Medulla oblongata (tissue), 1 donor: ENCODE measurements around the gene SLC6A4.
"Not testable (repeated sequence)": the region's sequence is repeated elsewhere in the genome, so short reads cannot be mapped to it uniquely, and the experiment has no call there.

Source experiments
- DNase-seq: peaks from one replicate; pipeline ENCODE4 v3.0.0-alpha.2; 2015; ENCODE audit errors: extremely low spot score

The SLC6A4 gene

GRCh38 chr17:30219833-30220232 is 15.7 kb downstream of the SLC6A4 start:
- DNase-seq, result no peak

- DNase-seq, result no peak
Observed at GRCh38 chr17:30219315-30219714, 16.2 kb downstream of the SLC6A4 start.

- no peak for DNase-seq
Observed at GRCh38 chr17:30218799-30219198, 16.7 kb downstream of the SLC6A4 start.

- DNase-seq, result no peak
Observed at GRCh38 chr17:30217746-30218245, 17.7 kb downstream of the SLC6A4 start.

- no peak for DNase-seq
Observed at GRCh38 chr17:30217054-30217453, 18.4 kb downstream of the SLC6A4 start.

- no peak for DNase-seq
Observed at GRCh38 chr17:30212750-30213149, 22.7 kb downstream of the SLC6A4 start.

- no peak for DNase-seq
Observed at GRCh38 chr17:30211371-30211770, 24.1 kb downstream of the SLC6A4 start.

GRCh38 chr17:30210901-30211300 is 24.6 kb downstream of the SLC6A4 start:
- DNase-seq, result no peak

- no peak for DNase-seq
Observed at GRCh38 chr17:30210366-30210765, 25.1 kb downstream of the SLC6A4 start.

GRCh38 chr17:30209930-30210329 is 25.6 kb downstream of the SLC6A4 start:
- no peak for DNase-seq

- DNase-seq, result no peak
Observed at GRCh38 chr17:30208214-30208613, 27.3 kb downstream of the SLC6A4 start.

- DNase-seq, result no peak
Observed at GRCh38 chr17:30207655-30208054, 27.8 kb downstream of the SLC6A4 start.

GRCh38 chr17:30203471-30203981 is 32.0 kb downstream of the SLC6A4 start:
- DNase-seq, result no peak

GRCh38 chr17:30200656-30201055 is 34.8 kb downstream of the SLC6A4 start:
- DNase-seq, result not testable (repeated sequence)

- DNase-seq, result no peak
Observed at GRCh38 chr17:30200106-30200505, 35.4 kb downstream of the SLC6A4 start.

GRCh38 chr17:30199600-30199999 is 35.9 kb downstream of the SLC6A4 start:
- DNase-seq, result no peak

GRCh38 chr17:30197416-30197815 is 38.1 kb downstream of the SLC6A4 start:
- DNase-seq, result no peak

GRCh38 chr17:30196504-30196903 is 39.0 kb downstream of the SLC6A4 start:
- no peak for DNase-seq

GRCh38 chr17:30191072-30191471 is 44.4 kb downstream of the SLC6A4 start:
- DNase-seq, result no peak

- no peak for DNase-seq
Observed at GRCh38 chr17:30188211-30188939, 47.1 kb downstream of the SLC6A4 start.

GRCh38 chr17:30187573-30187972 is 47.9 kb downstream of the SLC6A4 start:
- no peak for DNase-seq

GRCh38 chr17:30186761-30187160 is 48.7 kb downstream of the SLC6A4 start:
- DNase-seq, result no peak

- no peak for DNase-seq
Observed at GRCh38 chr17:30176855-30177254, 58.6 kb downstream of the SLC6A4 start.

GRCh38 chr17:30174556-30174955 is 60.9 kb downstream of the SLC6A4 start:
- no peak for DNase-seq
